ENCODE data around the gene PHACTR2.

DNA sequence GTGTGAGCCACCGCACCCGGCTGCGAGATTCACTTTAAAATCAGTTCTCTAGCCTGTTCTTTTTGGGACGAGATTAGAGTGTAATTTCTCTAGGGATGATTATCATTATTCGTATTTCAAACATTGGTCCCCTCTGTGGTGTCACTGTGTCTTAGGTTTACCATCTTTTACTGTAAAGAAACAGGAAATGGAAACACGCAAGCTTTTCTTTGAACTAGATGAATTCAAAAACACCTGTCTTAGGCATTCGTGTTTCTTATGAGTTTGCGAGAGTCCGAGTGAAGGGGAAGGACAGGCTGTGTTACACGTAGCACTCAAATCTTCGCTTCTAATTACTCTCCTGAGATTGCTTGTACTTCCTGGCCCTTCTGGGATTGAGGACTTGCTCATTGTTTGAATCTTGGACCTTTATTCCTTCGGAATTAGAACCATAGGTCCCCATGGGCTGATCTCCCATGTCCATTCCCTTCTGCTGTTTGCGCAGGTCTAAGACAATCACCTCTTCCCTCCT is 61.6 kb downstream of the PHACTR2 start:
- TF ChIP-seq HNRNPK (IDR thresholded peaks at IDR 0.05; ENCODE audit: low read depth, low read length, poor library complexity, severe bottlenecking) (no peak), SRY (CRISPR knock-in tag; IDR thresholded peaks at IDR 0.05) (no peak), JUN (CRISPR knock-in tag; IDR thresholded peaks at IDR 0.05) (no peak), TSC22D2 (CRISPR knock-in tag; IDR thresholded peaks at IDR 0.05; ENCODE audit: borderline replicate concordance) (no peak), EZH2 (conservative IDR thresholded peaks at IDR 0.05; ENCODE audit: low read depth, low read length) (no peak), CC2D1A (CRISPR knock-in tag; IDR thresholded peaks at IDR 0.05) (no peak), ZBTB1 (CRISPR knock-in tag; IDR thresholded peaks at IDR 0.05; ENCODE audit: borderline replicate concordance) (no peak), SMC3 (IDR thresholded peaks at IDR 0.05; ENCODE audit: low read length) (no peak), MYNN (CRISPR knock-in tag; IDR thresholded peaks at IDR 0.05; ENCODE audit: low read depth) (no peak)
- TF ChIP-seq, protein P1, sequence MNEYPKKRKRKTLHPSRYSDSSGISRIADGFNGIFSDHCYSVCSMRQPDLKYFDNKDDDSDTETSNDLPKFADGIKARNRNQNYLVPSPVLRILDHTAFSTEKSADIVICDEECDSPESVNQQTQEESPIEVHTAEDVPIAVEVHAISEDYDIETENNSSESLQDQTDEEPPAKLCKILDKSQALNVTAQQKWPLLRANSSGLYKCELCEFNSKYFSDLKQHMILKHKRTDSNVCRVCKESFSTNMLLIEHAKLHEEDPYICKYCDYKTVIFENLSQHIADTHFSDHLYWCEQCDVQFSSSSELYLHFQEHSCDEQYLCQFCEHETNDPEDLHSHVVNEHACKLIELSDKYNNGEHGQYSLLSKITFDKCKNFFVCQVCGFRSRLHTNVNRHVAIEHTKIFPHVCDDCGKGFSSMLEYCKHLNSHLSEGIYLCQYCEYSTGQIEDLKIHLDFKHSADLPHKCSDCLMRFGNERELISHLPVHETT (CRISPR knock-in tag; conservative IDR thresholded peaks at IDR 0.05) = no peak
- TF ChIP-seq, protein P2, sequence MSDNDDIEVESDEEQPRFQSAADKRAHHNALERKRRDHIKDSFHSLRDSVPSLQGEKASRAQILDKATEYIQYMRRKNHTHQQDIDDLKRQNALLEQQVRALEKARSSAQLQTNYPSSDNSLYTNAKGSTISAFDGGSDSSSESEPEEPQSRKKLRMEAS (IDR thresholded peaks at IDR 0.05) = no peak
- TF ChIP-seq, protein P3, sequence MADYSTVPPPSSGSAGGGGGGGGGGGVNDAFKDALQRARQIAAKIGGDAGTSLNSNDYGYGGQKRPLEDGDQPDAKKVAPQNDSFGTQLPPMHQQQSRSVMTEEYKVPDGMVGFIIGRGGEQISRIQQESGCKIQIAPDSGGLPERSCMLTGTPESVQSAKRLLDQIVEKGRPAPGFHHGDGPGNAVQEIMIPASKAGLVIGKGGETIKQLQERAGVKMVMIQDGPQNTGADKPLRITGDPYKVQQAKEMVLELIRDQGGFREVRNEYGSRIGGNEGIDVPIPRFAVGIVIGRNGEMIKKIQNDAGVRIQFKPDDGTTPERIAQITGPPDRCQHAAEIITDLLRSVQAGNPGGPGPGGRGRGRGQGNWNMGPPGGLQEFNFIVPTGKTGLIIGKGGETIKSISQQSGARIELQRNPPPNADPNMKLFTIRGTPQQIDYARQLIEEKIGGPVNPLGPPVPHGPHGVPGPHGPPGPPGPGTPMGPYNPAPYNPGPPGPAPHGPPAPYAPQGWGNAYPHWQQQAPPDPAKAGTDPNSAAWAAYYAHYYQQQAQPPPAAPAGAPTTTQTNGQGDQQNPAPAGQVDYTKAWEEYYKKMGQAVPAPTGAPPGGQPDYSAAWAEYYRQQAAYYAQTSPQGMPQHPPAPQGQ (CRISPR knock-in tag; IDR thresholded peaks at IDR 0.05; ENCODE audit: borderline replicate concordance) = no peak
- TF ChIP-seq, protein P4, sequence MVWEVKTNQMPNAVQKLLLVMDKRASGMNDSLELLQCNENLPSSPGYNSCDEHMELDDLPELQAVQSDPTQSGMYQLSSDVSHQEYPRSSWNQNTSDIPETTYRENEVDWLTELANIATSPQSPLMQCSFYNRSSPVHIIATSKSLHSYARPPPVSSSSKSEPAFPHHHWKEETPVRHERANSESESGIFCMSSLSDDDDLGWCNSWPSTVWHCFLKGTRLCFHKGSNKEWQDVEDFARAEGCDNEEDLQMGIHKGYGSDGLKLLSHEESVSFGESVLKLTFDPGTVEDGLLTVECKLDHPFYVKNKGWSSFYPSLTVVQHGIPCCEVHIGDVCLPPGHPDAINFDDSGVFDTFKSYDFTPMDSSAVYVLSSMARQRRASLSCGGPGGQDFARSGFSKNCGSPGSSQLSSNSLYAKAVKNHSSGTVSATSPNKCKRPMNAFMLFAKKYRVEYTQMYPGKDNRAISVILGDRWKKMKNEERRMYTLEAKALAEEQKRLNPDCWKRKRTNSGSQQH (CRISPR knock-in tag; IDR thresholded peaks at IDR 0.05; ENCODE audit: low read depth) = no peak
- TF ChIP-seq, protein P5, sequence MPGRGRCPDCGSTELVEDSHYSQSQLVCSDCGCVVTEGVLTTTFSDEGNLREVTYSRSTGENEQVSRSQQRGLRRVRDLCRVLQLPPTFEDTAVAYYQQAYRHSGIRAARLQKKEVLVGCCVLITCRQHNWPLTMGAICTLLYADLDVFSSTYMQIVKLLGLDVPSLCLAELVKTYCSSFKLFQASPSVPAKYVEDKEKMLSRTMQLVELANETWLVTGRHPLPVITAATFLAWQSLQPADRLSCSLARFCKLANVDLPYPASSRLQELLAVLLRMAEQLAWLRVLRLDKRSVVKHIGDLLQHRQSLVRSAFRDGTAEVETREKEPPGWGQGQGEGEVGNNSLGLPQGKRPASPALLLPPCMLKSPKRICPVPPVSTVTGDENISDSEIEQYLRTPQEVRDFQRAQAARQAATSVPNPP (CRISPR knock-in tag; IDR thresholded peaks at IDR 0.05) = no peak

Measured in HepG2 (cell line).